SK-N-MC (cell line): ENCODE data around the gene E2F4.

Experiments used
- EZH2 ChIP-seq: fragments of 200-600 bp; sonication (generic); IDR thresholded peaks from one replicate; pipeline ENCODE4 v1.6.1; 2017; ENCODE audit warnings: antibody characterized with exemption
- FOXP2 ChIP-seq: optimal IDR thresholded peaks from 2 replicates; pipeline ENCODE3; 2011; ENCODE audit warnings: mild to moderate bottlenecking, moderate library complexity; ENCODE audit not compliant: insufficient read depth; ENCODE audit errors: extremely low read length, control extremely low read depth
- POLR2AphosphoS5 ChIP-seq: IDR thresholded peaks from 2 replicates; pipeline ENCODE4 v1.6.1; 2012; ENCODE audit warnings: mild to moderate bottlenecking, low read depth, low read length, borderline replicate concordance

DNA sequence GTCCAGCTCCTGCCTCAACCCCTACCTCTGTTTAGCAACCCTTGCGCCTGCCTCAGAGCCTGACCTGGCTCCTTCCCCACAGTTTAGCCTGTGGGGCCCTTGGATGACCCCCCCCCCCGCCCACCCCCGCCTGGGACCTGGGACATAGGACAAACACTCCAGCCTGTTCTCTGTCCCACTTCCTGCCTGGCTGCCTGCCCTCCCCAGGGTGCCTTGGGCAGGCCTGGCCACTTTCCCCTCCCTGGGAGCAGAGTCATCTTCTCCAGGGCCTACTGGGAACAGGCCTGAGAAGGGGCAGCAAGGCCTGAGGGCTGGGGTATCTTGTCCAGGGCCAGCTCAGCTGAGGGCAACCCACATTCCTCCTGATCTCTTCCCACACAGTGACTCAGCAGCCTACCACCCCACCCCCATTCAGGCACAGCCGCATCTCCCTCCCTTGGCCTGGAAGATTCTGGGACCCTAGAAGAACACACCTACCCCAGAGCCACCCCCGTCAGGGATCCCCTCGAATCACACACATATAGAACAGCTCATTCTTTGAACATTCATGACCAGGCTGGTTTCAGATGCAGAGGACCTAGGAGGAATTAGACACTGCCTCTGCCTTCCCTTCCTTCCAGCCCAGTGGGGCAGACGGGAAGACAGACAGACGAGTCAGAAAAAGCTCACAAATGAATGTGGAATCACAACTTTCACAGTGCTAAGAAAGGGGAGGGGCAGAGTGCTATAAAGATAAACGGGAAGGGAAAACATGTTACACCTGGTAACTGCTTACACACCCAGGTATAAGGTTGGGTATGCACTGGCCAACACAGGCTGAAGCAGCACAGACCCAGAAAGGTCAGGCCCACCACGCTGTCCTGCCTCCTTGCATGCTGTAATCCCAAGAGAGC is 49.3 kb downstream of the E2F4 start:
- TF ChIP-seq POLR2AphosphoS5: no peak
- no peak for TF ChIP-seq EZH2
- no peak for TF ChIP-seq FOXP2
